HepG2 (cell line): ENCODE measurements around the gene COPS8. TPM values are rescaled to one million over a fixed set of nuclear protein-coding genes. Genes with fewer than 3 reads are reported as not detected.

ENCODE experiments used
- ATAC-seq: fragments of 200-7000 bp; cut with Tn5 transposase; 3 replicates; pipeline ENCODE4 v1.9.1; 2020; ENCODE audit warnings: mild to moderate bottlenecking, moderate library complexity
- BruUV-seq: library from RNA; stranded (reverse); fragments of 400-500 nt; replicated peaks from 2 replicates; lab custom pipeline; 2021; lab: Mats Ljungman, UMichigan
- CTCF ChIA-PET: fragments of 300-600 bp; formaldehyde crosslinking; extraction: SDS; loops from one replicate; lab custom pipeline; 2021; ENCODE audit warnings: low total read pairs, inconsistent platforms, low intra/inter-chr PET ratio; lab: Yijun Ruan, JAX
- POLR2A ChIA-PET: fragments of 350-600 bp; sonication (Branson Sonifier 250); formaldehyde crosslinking; loops from one replicate; lab custom pipeline; 2020; ENCODE audit warnings: antibody characterized with exemption, inconsistent platforms; lab: Yijun Ruan, JAX
- DNase-seq: peaks from one replicate; pipeline ENCODE4 v3.0.0-alpha.2; 2015; ENCODE audit warnings: low spot score
- FAIRE-seq: peaks from 3 replicates; lab custom pipeline; 2011; peaks lifted over from hg19 to GRCh38; lab: Jason Lieb, UNC
- H2AFZ ChIP-seq: one replicate; pipeline ENCODE4 v1.6.1; 2011; ENCODE audit warnings: low read length, inconsistent platforms
- H3K27ac ChIP-seq: fragments of 300-600 bp; 3 replicates; pipeline ENCODE4 v1.8.0; 2011; ENCODE audit warnings: mixed run types, mild to moderate bottlenecking, mixed read lengths, low read length, inconsistent platforms; ENCODE audit not compliant: insufficient read depth; ENCODE audit errors: extremely low read length
- H3K27me3 ChIP-seq, 2 experiments: fragments of 200-600 bp in 1 of 2; 2 replicates in 1 of 2; 3 replicates in 1 of 2; pipeline versions ENCODE4 v1.6.0 to v1.8.0; 2011; ENCODE audit warnings: low read length in 2 of 2, mild to moderate bottlenecking in 2 of 2, moderate library complexity in 2 of 2, inconsistent platforms in 1 of 2; ENCODE audit not compliant: insufficient read depth in 2 of 2, control insufficient read depth in 1 of 2
- H3K36me3 ChIP-seq, 2 experiments: fragments of 200-600 bp in 1 of 2; replicated peaks in 1 of 2; 2 replicates in 1 of 2; 3 replicates in 1 of 2; pipeline versions ENCODE4 v1.5.1 to v1.8.0; 2011; ENCODE audit warnings: low read length in 2 of 2, inconsistent platforms in 1 of 2; ENCODE audit not compliant: insufficient read depth in 2 of 2, control insufficient read depth in 1 of 2
- H3K4me1 ChIP-seq: 2 replicates; pipeline ENCODE4 v1.5.1; 2012; ENCODE audit warnings: low read length, inconsistent platforms; ENCODE audit not compliant: insufficient read depth
- H3K4me2 ChIP-seq: 2 replicates; pipeline ENCODE4 v1.6.0; 2011; ENCODE audit warnings: low read depth, low read length, inconsistent platforms
- H3K4me3 ChIP-seq, 3 experiments: fragments of 200-600 bp in 1 of 3; sonication (generic), shearing (Covaris generic) in 1 of 3; replicated peaks in 1 of 3; 2 replicates each; pipeline ENCODE4 v1.5.1; 2011 to 2016; ENCODE audit warnings: low read length in 3 of 3, inconsistent platforms in 2 of 3, low read depth in 2 of 3, mild to moderate bottlenecking in 2 of 3, control low read depth in 1 of 3, mixed read lengths in 1 of 3; ENCODE audit not compliant: insufficient read depth in 1 of 3
- H3K79me2 ChIP-seq: one replicate; pipeline ENCODE4 v1.6.1; 2011; ENCODE audit warnings: low read length, inconsistent platforms; ENCODE audit not compliant: insufficient read depth
- H3K9ac ChIP-seq: 2 replicates; pipeline ENCODE4 v1.6.0; 2011; ENCODE audit warnings: mild to moderate bottlenecking, low read depth, low read length, inconsistent platforms; ENCODE audit not compliant: insufficient read depth
- H3K9me3 ChIP-seq: 2 replicates; pipeline ENCODE4 v1.5.1; 2012; ENCODE audit warnings: mild to moderate bottlenecking, low read length
- H4K20me1 ChIP-seq: 2 replicates; pipeline ENCODE4 v1.6.0; 2011; ENCODE audit warnings: inconsistent platforms, mild to moderate bottlenecking, low read length, moderate library complexity; ENCODE audit not compliant: insufficient read depth
- FLYWCH1 ChIP-seq: sonication (generic); formaldehyde crosslinking; IDR thresholded peaks from 2 replicates; pipeline ENCODE4 v1.8.1; 2023; ENCODE audit warnings: mild to moderate bottlenecking, missing genetic modification reagents
- GLMP ChIP-seq: sonication (generic); formaldehyde crosslinking; IDR thresholded peaks from 2 replicates; pipeline ENCODE4 v1.9.0; 2021; ENCODE audit warnings: missing genetic modification reagents, mild to moderate bottlenecking, borderline replicate concordance
- MTA3 ChIP-seq: sonication (generic); formaldehyde crosslinking; IDR thresholded peaks from 2 replicates; pipeline ENCODE4 v1.4.0; 2020; ENCODE audit warnings: missing genetic modification reagents
- WGBS: methylation state at CpG from one replicate; pipeline ENCODE4 v1.1.6; 2017; ENCODE audit warnings: low lambda C conversion rate; 5-methylcytosine and 5-hydroxymethylcytosine counted together
- in situ Hi-C: cut with HindIII; loops from 2 replicates; pipeline ENCODE4 v1.10.0; 2017; ENCODE audit warnings: low pct_unique_long_range_greater_than_20kb; ENCODE audit not compliant: extremely low pct_ligation_motif_present
- intact Hi-C: fragments of 100-400 bp; cut with micrococcal nuclease; formaldehyde crosslinking; loops from one replicate; pipeline ENCODE4 v1.10.0; 2022; ENCODE audit not compliant: unreplicated experiment
- polyA plus RNA-seq, 8 experiments: library from polyadenylated mRNA; depleted of rRNA in 3 of 8; stranded (reverse) in 7 of 8; unstranded in 1 of 8; fragments of >200 nt; fragmentation: Illumina TruSeq in 4 of 8; extraction: Trizol in 4 of 8; gene quantifications; 2 replicates each; pipeline versions ENCODE4 v1.2.1 to v1.2.3, GENCODE V29; 2011 to 2016; ENCODE audit warnings: low read depth in 4 of 8, missing spikeins in 1 of 8, mixed read lengths in 1 of 8; ENCODE audit not compliant: insufficient read depth in 1 of 8
- total RNA-seq, 5 experiments: library from RNA; depleted of rRNA; stranded (reverse); fragments of >200 nt; fragmentation: Illumina TruSeq; extraction: Trizol; gene quantifications; 2 replicates each; pipeline ENCODE4 v1.2.3, GENCODE V29; 2016; ENCODE audit warnings: low read depth in 1 of 5
- TF ChIP-seq, protein P1 (sequence below): sonication (generic); formaldehyde crosslinking; IDR thresholded peaks from 2 replicates; pipeline ENCODE4 v1.4.0; 2020; ENCODE audit warnings: missing genetic modification reagents
- TF ChIP-seq, protein P2 (sequence below): sonication (generic); formaldehyde crosslinking; IDR thresholded peaks from 2 replicates; pipeline ENCODE4 v1.4.0; 2020; ENCODE audit warnings: low read depth, mild to moderate bottlenecking, missing genetic modification reagents

The COPS8 gene
- total and polyA plus RNA-seq, 2 of the 13 experiments (the other 11 are each of a cell fraction or from before 2014, with no cell fraction given), result 86.3 to 96.6 TPM

DNA sequence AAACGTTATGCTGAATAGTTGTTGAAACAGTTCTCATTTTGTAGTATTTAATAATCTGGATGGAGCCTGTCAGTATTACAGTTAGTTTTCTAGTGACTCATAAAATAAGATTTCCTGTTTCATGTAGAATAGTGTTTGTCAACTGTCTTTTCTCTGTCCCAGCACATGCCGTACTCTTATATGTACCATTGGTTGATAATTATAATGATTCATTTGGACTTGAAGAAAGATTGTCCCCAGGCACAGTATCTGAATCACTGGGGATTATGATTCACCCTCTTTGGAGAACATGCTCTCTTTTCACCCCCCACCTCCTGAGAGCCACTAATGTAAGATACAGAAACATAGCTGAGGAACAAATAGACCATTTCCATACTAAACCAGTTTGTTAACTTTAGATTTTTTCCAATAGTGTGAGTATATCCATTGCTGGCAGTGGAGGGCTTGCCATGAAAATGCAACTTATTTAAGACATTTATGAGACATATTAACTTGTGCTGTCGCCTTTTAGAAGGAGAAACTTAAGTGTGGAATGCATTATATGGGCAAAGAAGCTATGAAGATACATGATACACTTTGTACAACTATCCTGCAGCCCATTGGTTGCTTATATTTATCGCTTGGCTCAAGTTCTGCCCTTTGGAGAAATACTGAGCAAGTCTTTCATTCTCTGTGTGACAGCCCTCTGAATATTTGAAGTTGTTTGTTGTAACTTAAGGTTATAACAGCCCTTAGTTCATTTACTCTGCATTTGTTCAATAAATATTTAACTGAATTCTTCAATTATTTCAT, 12.4 kb downstream of the COPS8 start:
- no peak overlapping the region for H3K4me3 ChIP-seq
- no peak overlapping the region for H3K4me2 ChIP-seq
- H3K79me2 ChIP-seq, result peaks cover 12% of the 10 kb centered on the region
- no peak overlapping the region for H3K9ac ChIP-seq
- no peak for FAIRE-seq
- no peak overlapping the region for H2AFZ ChIP-seq
- ChIA-PET CTCF (no interaction called here), POLR2A (no interaction called here)
- no peaks in the 10 kb centered on the region for H3K27me3 ChIP-seq
- no peaks in the 10 kb centered on the region for H3K9me3 ChIP-seq
- H3K27ac ChIP-seq, result no peak overlapping the region
- 92% methylated on average over 4 of the region's 4 CpGs for WGBS
- no peak for ATAC-seq
- BruUV-seq, result no TSS peak
- H3K4me1 ChIP-seq, result peaks cover 12% of the 10 kb centered on the region
- intact Hi-C loops (loop anchor here (1.0 kb wide), 1 partner anchor 21 kb away; no protein-coding TSS in a partner anchor), in situ Hi-C loops (no loop called here)
- TF ChIP-seq, protein P1, sequence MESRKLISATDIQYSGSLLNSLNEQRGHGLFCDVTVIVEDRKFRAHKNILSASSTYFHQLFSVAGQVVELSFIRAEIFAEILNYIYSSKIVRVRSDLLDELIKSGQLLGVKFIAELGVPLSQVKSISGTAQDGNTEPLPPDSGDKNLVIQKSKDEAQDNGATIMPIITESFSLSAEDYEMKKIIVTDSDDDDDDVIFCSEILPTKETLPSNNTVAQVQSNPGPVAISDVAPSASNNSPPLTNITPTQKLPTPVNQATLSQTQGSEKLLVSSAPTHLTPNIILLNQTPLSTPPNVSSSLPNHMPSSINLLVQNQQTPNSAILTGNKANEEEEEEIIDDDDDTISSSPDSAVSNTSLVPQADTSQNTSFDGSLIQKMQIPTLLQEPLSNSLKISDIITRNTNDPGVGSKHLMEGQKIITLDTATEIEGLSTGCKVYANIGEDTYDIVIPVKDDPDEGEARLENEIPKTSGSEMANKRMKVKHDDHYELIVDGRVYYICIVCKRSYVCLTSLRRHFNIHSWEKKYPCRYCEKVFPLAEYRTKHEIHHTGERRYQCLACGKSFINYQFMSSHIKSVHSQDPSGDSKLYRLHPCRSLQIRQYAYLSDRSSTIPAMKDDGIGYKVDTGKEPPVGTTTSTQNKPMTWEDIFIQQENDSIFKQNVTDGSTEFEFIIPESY (CRISPR knock-in tag), result no peak
- TF ChIP-seq GLMP (CRISPR knock-in tag) (no peak), MTA3 (CRISPR knock-in tag) (no peak), FLYWCH1 (CRISPR knock-in tag) (no peak)
- TF ChIP-seq, protein P2, sequence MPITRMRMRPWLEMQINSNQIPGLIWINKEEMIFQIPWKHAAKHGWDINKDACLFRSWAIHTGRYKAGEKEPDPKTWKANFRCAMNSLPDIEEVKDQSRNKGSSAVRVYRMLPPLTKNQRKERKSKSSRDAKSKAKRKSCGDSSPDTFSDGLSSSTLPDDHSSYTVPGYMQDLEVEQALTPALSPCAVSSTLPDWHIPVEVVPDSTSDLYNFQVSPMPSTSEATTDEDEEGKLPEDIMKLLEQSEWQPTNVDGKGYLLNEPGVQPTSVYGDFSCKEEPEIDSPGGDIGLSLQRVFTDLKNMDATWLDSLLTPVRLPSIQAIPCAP (CRISPR knock-in tag), result no peak
- peaks cover 2% of the 10 kb centered on the region; the same call in 1 of the 2 replicates for H4K20me1 ChIP-seq
- peaks cover 12 to 84% of the 10 kb centered on the region in 2 experiments for H3K36me3 ChIP-seq
- no peak for DNase-seq
